GM18526 (cell line): ENCODE results near the gene FMN1.

Source experiments
- POLR2A ChIP-seq: IDR thresholded peaks from 3 replicates; pipeline ENCODE4 v1.6.1; 2011; ENCODE audit not compliant: insufficient read length; ENCODE audit errors: extremely low read depth

The FMN1 gene

DNA sequence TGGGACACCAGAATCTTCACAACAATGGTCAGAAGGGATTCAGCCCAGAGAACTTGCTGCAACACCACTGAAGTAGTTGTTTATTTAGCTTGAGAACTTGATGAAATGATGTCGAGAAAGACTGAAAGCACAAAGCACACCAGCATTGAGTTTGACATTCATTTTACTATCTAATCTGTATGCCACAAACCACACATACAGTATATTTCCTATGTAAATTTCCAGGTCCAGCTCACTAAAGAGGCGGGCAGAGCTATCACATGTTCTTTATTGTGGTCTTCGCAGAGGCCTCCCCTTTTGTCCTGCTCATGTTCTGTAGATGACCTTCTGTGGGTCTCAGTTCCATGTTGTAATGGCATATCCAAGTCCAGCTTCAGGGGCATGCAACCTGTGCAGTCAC is 10.4 kb upstream of the FMN1 start:
- TF ChIP-seq POLR2A = no peak

GRCh38 chr15:33204087-33204486 is 9.6 kb upstream of the FMN1 start:
- TF ChIP-seq POLR2A = no peak

- no peak for TF ChIP-seq POLR2A
Observed at GRCh38 chr15:33201491-33202231, 7.1 kb upstream of the FMN1 start.

GRCh38 chr15:33200903-33201302 is 6.4 kb upstream of the FMN1 start:
- TF ChIP-seq POLR2A = no peak

GRCh38 chr15:33200444-33200843 is 5.9 kb upstream of the FMN1 start:
- TF ChIP-seq POLR2A = no peak

DNA sequence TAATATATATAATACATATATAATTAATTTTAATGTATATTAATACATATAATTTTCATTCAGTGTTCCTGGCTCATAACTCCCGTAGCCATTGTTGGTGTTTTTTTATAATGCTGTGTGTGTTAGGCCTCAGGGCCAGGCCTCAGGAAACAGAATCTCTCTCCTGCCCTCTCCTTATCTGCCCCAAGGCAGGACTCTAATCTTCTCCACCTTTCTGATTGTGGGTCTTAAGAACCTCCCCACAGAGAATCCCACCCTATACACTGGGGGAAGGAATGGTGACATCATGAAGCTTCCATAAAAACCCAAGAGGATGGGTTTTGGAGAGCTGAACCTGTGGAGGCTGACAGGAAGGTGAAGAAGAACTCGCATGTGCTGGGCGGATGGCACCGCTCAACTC is 4.0 kb upstream of the FMN1 start:
- no peak for TF ChIP-seq POLR2A

DNA sequence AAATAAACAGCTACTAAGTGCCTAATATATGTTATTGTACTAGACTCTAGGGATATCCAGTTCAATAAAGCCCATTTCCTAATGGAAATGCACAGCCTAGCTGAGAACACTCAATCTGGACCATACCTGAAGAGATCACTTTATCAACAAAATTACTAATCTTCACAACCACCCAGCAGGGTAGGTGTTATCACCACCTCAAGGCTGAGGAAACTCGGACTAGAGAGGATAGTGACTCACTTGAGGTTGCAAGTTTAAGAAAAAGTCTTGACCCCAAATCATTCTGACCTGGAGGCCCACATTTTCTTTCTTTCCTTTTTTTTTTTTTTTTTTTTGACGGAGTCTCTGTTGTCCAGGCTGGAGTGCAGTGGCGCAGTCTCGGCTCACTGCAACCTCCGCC is 3.1 kb upstream of the FMN1 start:
- TF ChIP-seq POLR2A = no peak

GRCh38 chr15:33194237-33194636 is 277 bp downstream of the FMN1 start:
- no peak for TF ChIP-seq POLR2A

GRCh38 chr15:33191591-33191990 is 2.9 kb downstream of the FMN1 start:
- TF ChIP-seq POLR2A = no peak

DNA sequence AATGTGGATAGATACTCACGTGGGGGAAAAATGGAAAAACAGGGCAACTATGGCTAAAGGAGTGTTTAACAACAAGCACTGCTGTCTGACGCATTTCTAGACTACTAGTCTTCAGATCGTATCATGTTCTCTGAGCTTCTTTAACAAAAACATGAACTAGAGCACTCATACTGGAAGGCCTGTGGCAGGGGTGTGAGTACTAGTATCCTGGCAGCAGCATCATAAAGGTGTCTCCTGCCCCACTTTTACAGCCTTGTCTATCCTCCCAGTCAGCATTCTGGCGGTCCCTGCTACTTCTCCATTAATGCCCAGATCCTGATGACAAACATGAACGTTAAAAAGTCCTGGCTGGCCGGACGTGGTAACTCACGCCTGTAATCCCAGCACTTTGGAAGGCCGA is 4.0 kb downstream of the FMN1 start:
- TF ChIP-seq POLR2A = no peak

- no peak for TF ChIP-seq POLR2A
Observed at GRCh38 chr15:33188641-33189257, 5.8 kb downstream of the FMN1 start.

DNA sequence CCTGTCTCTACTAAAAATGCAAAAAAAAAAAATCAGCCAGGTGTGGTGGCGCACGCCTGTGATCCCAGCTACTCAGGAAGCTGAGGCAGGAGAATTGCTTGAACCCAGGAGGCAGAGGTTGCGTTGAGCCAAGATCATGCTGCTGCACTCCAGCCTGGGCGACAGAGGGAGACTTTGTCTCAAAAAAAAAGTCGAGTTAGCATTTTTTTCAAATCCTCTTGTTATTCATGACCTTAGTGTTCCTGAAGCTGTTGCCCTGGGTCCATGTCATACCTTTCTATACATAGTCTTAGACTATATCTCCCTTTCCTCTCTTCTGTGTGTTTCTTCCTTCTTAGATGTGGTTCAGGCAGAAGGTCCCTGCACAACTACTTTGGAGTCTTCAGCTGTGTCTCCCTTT is 6.4 kb downstream of the FMN1 start:
- TF ChIP-seq POLR2A = no peak

GRCh38 chr15:33183334-33183733 is 11.2 kb downstream of the FMN1 start:
- TF ChIP-seq POLR2A = no peak

GRCh38 chr15:33182926-33183325 is 11.6 kb downstream of the FMN1 start:
- TF ChIP-seq POLR2A = no peak

- no peak for TF ChIP-seq POLR2A
Observed at GRCh38 chr15:33182278-33182905, 12.1 kb downstream of the FMN1 start.

GRCh38 chr15:33179874-33180273 is 14.6 kb downstream of the FMN1 start:
- TF ChIP-seq POLR2A = no peak

GRCh38 chr15:33171202-33171601 is 23.3 kb downstream of the FMN1 start:
- no peak for TF ChIP-seq POLR2A

DNA sequence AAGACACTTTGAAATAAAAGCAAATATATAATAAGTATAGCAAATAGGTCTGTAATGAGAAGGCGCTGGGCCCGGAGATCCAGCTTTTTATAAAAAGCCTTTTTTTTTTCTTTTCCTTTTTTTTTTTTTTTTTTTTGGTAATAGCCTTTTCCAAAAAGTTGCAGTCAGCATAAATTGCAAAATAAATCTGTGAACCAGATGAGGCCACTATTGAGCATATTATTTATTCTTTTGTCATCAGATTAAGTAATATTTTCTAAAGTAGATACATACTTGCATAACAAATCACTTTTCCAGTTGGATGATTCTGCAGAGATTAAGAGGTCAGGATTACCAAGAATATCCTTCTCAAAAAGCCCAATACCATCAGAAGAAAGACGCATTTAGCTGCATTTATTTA is 24.9 kb downstream of the FMN1 start:
- no peak for TF ChIP-seq POLR2A
